ENCODE data around the gene NDUFA8. TPM values are rescaled to one million over a fixed set of nuclear protein-coding genes. Genes with fewer than 3 reads are reported as not detected.

NDUFA8 gene
- total RNA-seq, 1 experiment from 2014 or later = 55.5 TPM

GRCh38 chr9:122192261-122192875 is 32.8 kb upstream of the NDUFA8 start:
- H3K36me3 ChIP-seq (ENCODE audit: control insufficient read depth, insufficient read depth, low read length) = no peaks in the 10 kb centered on the region
- POLR2A ChIA-PET = no interaction called here
- ATAC-seq = 0 out of 2 replicates have a peak, but pooled peaks have one; percentile 14

GRCh38 chr9:122191584-122191983 is 32.0 kb upstream of the NDUFA8 start:
- BruUV-seq (replicated peaks) = no TSS peak
- H3K4me3 ChIP-seq (ENCODE audit: low read depth in 2 of 2, low read length in 2 of 2) = no peak overlapping the region
- H3K9me3 ChIP-seq (ENCODE audit: control insufficient read depth, insufficient read depth, low read depth, low read length) = no peaks in the 10 kb centered on the region
- ChIA-PET POLR2A (no interaction called here), CTCF (interaction anchor here (1.5 kb wide), 1 partner anchor 67 kb away, joined by 4 read pairs; no protein-coding TSS in a partner anchor)
- peak; percentile 19; the same call in 1 of the 2 replicates for ATAC-seq
- TF ChIP-seq REST (IDR thresholded peaks at IDR 0.05; ENCODE audit: insufficient read depth in 1 of 2, low read depth in 2 of 2, low read length in 1 of 2) (no peak), SIN3A (IDR thresholded peaks at IDR 0.05; ENCODE audit: borderline replicate concordance, insufficient read depth, low read depth, low read length) (no peak), POLR2AphosphoS5 (IDR thresholded peaks at IDR 0.05; ENCODE audit: low read depth, low read length) (no peak), TCF7L2 (IDR thresholded peaks at IDR 0.05; ENCODE audit: low read depth, low read length) (no peak), CTCF (IDR thresholded peaks at IDR 0.05) (no peak)
- in situ Hi-C loops (cut with HindIII; ENCODE audit: low pct_unique_long_range_greater_than_20kb, low sequenced_read_pairs) = no loop called here
- no peak overlapping the region for H3K27ac ChIP-seq (ENCODE audit: low read length)
- intact Hi-C loops (cut with micrococcal nuclease; ENCODE audit: unreplicated experiment) = no loop called here
- H3K36me3 ChIP-seq (ENCODE audit: control insufficient read depth, insufficient read depth, low read length) = no peaks in the 10 kb centered on the region
- DNase-seq (ENCODE audit: low read depth, low spot score) = no peak
- no peaks in the 10 kb centered on the region for H3K27me3 ChIP-seq (ENCODE audit: control insufficient read depth, insufficient read depth, low read length)
- no peaks in the 10 kb centered on the region for H3K4me1 ChIP-seq (ENCODE audit: control insufficient read depth, insufficient read depth, low read length)

More at GRCh38 chr9:122192261-122192875, 32.8 kb upstream of the NDUFA8 start:
- CTCF ChIA-PET = interaction anchor here (1.5 kb wide), 1 partner anchor 67 kb away, joined by 4 read pairs; no protein-coding TSS in a partner anchor
- intact Hi-C loops (cut with micrococcal nuclease; ENCODE audit: unreplicated experiment) (no loop called here), in situ Hi-C loops (cut with HindIII; ENCODE audit: low pct_unique_long_range_greater_than_20kb, low sequenced_read_pairs) (no loop called here)
- no peaks in the 10 kb centered on the region for H3K4me1 ChIP-seq (ENCODE audit: control insufficient read depth, insufficient read depth, low read length)
- no peak overlapping the region for H3K4me3 ChIP-seq (ENCODE audit: low read depth in 2 of 2, low read length in 2 of 2)
- TF ChIP-seq REST (IDR thresholded peaks at IDR 0.05; ENCODE audit: insufficient read depth in 1 of 2, low read depth in 2 of 2, low read length in 1 of 2) = no peak
- TF ChIP-seq SIN3A (IDR thresholded peaks at IDR 0.05; ENCODE audit: borderline replicate concordance, insufficient read depth, low read depth, low read length) = no peak
- TF ChIP-seq POLR2AphosphoS5 (IDR thresholded peaks at IDR 0.05; ENCODE audit: low read depth, low read length) = no peak
- no peak for TF ChIP-seq CTCF (IDR thresholded peaks at IDR 0.05)
- no peak for TF ChIP-seq TCF7L2 (IDR thresholded peaks at IDR 0.05; ENCODE audit: low read depth, low read length)
- BruUV-seq (replicated peaks) = no TSS peak
- H3K9me3 ChIP-seq (ENCODE audit: control insufficient read depth, insufficient read depth, low read depth, low read length) = no peaks in the 10 kb centered on the region
- H3K27me3 ChIP-seq (ENCODE audit: control insufficient read depth, insufficient read depth, low read length) = no peaks in the 10 kb centered on the region
- DNase-seq (ENCODE audit: low read depth, low spot score) = no peak
- no peak overlapping the region for H3K27ac ChIP-seq (ENCODE audit: low read length)

Measured in Panc1 (cell line).